Measurements from ENCODE around the gene HNRNPA1.

HNRNPA1 gene

GRCh38 chr12:54259194-54260011 lies 21.1 kb upstream of the HNRNPA1 start (continued):
- TF ChIP-seq POU6F1 (CRISPR knock-in tag; IDR thresholded peaks at IDR 0.05; ENCODE audit: borderline replicate concordance, low read depth) (no peak), ESRRG (CRISPR knock-in tag; IDR thresholded peaks at IDR 0.05) (no peak), ISL1 (CRISPR knock-in tag; IDR thresholded peaks at IDR 0.05) (no peak), OSR1 (CRISPR knock-in tag; IDR thresholded peaks at IDR 0.05) (no peak), ARNTL (CRISPR knock-in tag; IDR thresholded peaks at IDR 0.05; ENCODE audit: borderline replicate concordance, low read depth) (no peak), BACH2 (CRISPR knock-in tag; IDR thresholded peaks at IDR 0.05; ENCODE audit: borderline replicate concordance) (no peak), TCF4 (CRISPR knock-in tag; IDR thresholded peaks at IDR 0.05; ENCODE audit: borderline replicate concordance) (0 out of 2 replicates have a peak, but pooled peaks have one; percentile 9), TOX (CRISPR knock-in tag; IDR thresholded peaks at IDR 0.05; ENCODE audit: borderline replicate concordance) (no peak), TSHZ2 (CRISPR knock-in tag; IDR thresholded peaks at IDR 0.05) (no peak), ZFP30 (CRISPR knock-in tag; IDR thresholded peaks at IDR 0.05) (no peak), ZFP3 (CRISPR knock-in tag; IDR thresholded peaks at IDR 0.05) (peak; percentile 60; the same call in 1 of the 2 replicates), CSDC2 (CRISPR knock-in tag; IDR thresholded peaks at IDR 0.05) (peak; percentile 35; the same call in 1 of the 2 replicates), ZC3H10 (CRISPR knock-in tag; IDR thresholded peaks at IDR 0.05) (no peak)

DNA sequence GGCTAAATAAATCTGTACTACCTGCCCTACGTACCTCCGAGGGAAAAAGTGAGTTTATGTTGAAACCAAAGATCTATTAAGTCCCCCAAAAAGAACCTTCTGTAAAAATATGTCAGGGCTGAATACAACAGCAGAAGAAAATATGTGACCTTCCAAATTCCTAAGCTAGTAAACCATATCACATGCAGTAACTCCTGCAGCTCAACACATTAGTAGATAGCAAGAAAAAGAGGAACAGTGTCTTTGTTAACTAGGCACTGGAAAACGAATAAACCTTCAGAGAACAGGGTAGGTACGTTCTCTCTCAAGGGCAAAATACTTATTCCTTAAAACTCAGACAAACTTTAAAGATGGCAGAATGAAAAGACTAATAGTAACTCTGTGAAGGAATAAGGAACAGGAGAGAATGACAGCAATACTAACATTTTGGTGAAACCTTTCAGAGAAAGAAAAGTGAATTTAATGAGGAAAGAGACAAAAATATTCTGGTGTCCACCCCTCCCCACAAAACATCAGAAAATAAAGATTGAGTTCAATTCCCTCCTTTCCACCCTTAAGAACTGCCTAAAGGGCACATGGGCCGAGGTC lies 18.6 kb upstream of the HNRNPA1 start:
- no peak for ATAC-seq
- TF ChIP-seq TSHZ2 (CRISPR knock-in tag; IDR thresholded peaks at IDR 0.05) (no peak), RARB (CRISPR knock-in tag; IDR thresholded peaks at IDR 0.05) (no peak), CREB5 (CRISPR knock-in tag; IDR thresholded peaks at IDR 0.05; ENCODE audit: low read depth) (no peak), ZFP30 (CRISPR knock-in tag; IDR thresholded peaks at IDR 0.05) (no peak), ISL1 (CRISPR knock-in tag; IDR thresholded peaks at IDR 0.05) (no peak), TCF4 (CRISPR knock-in tag; IDR thresholded peaks at IDR 0.05; ENCODE audit: borderline replicate concordance) (no peak), TOX (CRISPR knock-in tag; IDR thresholded peaks at IDR 0.05; ENCODE audit: borderline replicate concordance) (no peak), POU6F1 (CRISPR knock-in tag; IDR thresholded peaks at IDR 0.05; ENCODE audit: borderline replicate concordance, low read depth) (no peak), SNAI2 (CRISPR knock-in tag; IDR thresholded peaks at IDR 0.05) (no peak), PPARA (CRISPR knock-in tag; IDR thresholded peaks at IDR 0.05; ENCODE audit: borderline replicate concordance) (no peak)

Measured in SK-N-SH treated with all-trans-retinoic acid at 6 μM for 48 hours (cell line).